OCI-LY7 (cell line): Measurements from ENCODE around the gene SCAMP3. TPM values are rescaled to one million over a fixed set of nuclear protein-coding genes. Genes with fewer than 3 reads are reported as not detected.
A peak's percentile ranks its signal among the peaks of the same experiment; 100 is the strongest.
"Not testable (repeated sequence)": the region's sequence is repeated elsewhere in the genome, so short reads cannot be mapped to it uniquely, and the experiment has no call there.

Experiments used
- BruUV-seq: library from RNA; stranded (reverse); fragments of 400-500 nt; replicated peaks from 2 replicates; lab custom pipeline; 2021; lab: Mats Ljungman, UMichigan
- CTCF ChIA-PET: fragments of 300-600 bp; sonication (Branson Sonifier 250); formaldehyde crosslinking; loops from one replicate; lab custom pipeline; 2022; ENCODE audit warnings: antibody characterized with exemption; ENCODE audit not compliant: unreplicated experiment; lab: Charles Lee
- POLR2A ChIA-PET: fragments of 300-600 bp; sonication (Branson Sonifier 250); formaldehyde crosslinking; loops from one replicate; lab custom pipeline; 2022; ENCODE audit warnings: antibody characterized with exemption; lab: Charles Lee
- DNase-seq: peaks from one replicate; pipeline ENCODE4 v3.0.0-alpha.2; 2015; ENCODE audit warnings: low spot score
- H2AFZ ChIP-seq: fragments of 200-600 bp; sonication (generic), shearing (Covaris generic); 2 replicates; pipeline ENCODE4 v1.6.1; 2014; ENCODE audit warnings: mild to moderate bottlenecking, antibody characterized with exemption, low read length, moderate library complexity
- H3K27ac ChIP-seq: fragments of 200-600 bp; sonication (generic); 2 replicates; pipeline ENCODE4 v1.5.1; 2014; ENCODE audit warnings: mixed run types, low read depth, mild to moderate bottlenecking, moderate library complexity, low read length, inconsistent platforms; ENCODE audit not compliant: poor library complexity, severe bottlenecking
- H3K36me3 ChIP-seq: fragments of 200-600 bp; sonication (generic); 2 replicates; pipeline ENCODE4 v1.6.1; 2014; ENCODE audit warnings: mild to moderate bottlenecking, antibody characterized with exemption, low read length, moderate library complexity, mixed read lengths; ENCODE audit not compliant: insufficient read depth
- H3K4me1 ChIP-seq: fragments of 200-600 bp; sonication (generic); 2 replicates; pipeline ENCODE4 v1.5.1; 2014; ENCODE audit warnings: mild to moderate bottlenecking, low read length; ENCODE audit not compliant: insufficient read depth, poor library complexity, severe bottlenecking
- H3K4me2 ChIP-seq: fragments of 200-600 bp; sonication (generic); 2 replicates; pipeline ENCODE4 v1.6.1; 2014; ENCODE audit warnings: mild to moderate bottlenecking, low read length
- H3K4me3 ChIP-seq: fragments of 200-600 bp; sonication (generic); 2 replicates; pipeline ENCODE4 v1.5.1; 2014; ENCODE audit warnings: mild to moderate bottlenecking, low read depth, low read length; ENCODE audit not compliant: poor library complexity, severe bottlenecking
- H3K79me2 ChIP-seq: fragments of 200-600 bp; sonication (generic); 2 replicates; pipeline ENCODE4 v1.6.1; 2016; ENCODE audit warnings: low read depth, mild to moderate bottlenecking, low read length, moderate library complexity, mixed read lengths; ENCODE audit not compliant: insufficient read depth
- H3K9me2 ChIP-seq: fragments of 200-600 bp; sonication (generic); 2 replicates; pipeline ENCODE4 v1.6.1; 2016; ENCODE audit warnings: mild to moderate bottlenecking, low read length, mixed read lengths; ENCODE audit not compliant: insufficient read depth
- H3K9me3 ChIP-seq: fragments of 200-600 bp; sonication (generic); 2 replicates; pipeline ENCODE4 v1.6.1; 2014; ENCODE audit warnings: mild to moderate bottlenecking, mixed run types, low read length, mixed read lengths
- H4K20me1 ChIP-seq: fragments of 200-600 bp; sonication (generic); 2 replicates; pipeline ENCODE4 v1.6.1; 2014; ENCODE audit warnings: mild to moderate bottlenecking, antibody characterized with exemption, low read length, moderate library complexity, mixed read lengths; ENCODE audit not compliant: insufficient read depth
- EZH2phosphoT487 ChIP-seq: fragments of 200-600 bp; sonication (generic); IDR thresholded peaks from 2 replicates; pipeline ENCODE4 v1.6.1; 2018; ENCODE audit warnings: low read depth, borderline replicate concordance, mild to moderate bottlenecking, mixed run types, antibody characterized with exemption, low read length, moderate library complexity, mixed read lengths
- intact Hi-C: fragments of 100-400 bp; cut with micrococcal nuclease; formaldehyde crosslinking; loops from one replicate; pipeline ENCODE4 v1.10.0; 2022; ENCODE audit not compliant: unreplicated experiment
- total RNA-seq, 2 experiments: library from RNA; depleted of rRNA in 1 of 2; stranded (reverse); fragments of >200 nt in 1 of 2; shearing (Covaris generic) in 1 of 2; gene quantifications; 2 replicates each; pipeline ENCODE4 v1.2.3, GENCODE V29; 2014 to 2022
- TF ChIP-seq, protein P1 (sequence below): fragments of 200-600 bp; sonication (generic); conservative IDR thresholded peaks from 2 replicates; pipeline ENCODE4 v1.5.1; 2014; ENCODE audit warnings: mild to moderate bottlenecking, antibody characterized with exemption, low read length, moderate library complexity, mixed read lengths

The SCAMP3 gene
- total RNA-seq, 2 experiments from 2014 or later: 58.3 to 74.7 TPM

DNA sequence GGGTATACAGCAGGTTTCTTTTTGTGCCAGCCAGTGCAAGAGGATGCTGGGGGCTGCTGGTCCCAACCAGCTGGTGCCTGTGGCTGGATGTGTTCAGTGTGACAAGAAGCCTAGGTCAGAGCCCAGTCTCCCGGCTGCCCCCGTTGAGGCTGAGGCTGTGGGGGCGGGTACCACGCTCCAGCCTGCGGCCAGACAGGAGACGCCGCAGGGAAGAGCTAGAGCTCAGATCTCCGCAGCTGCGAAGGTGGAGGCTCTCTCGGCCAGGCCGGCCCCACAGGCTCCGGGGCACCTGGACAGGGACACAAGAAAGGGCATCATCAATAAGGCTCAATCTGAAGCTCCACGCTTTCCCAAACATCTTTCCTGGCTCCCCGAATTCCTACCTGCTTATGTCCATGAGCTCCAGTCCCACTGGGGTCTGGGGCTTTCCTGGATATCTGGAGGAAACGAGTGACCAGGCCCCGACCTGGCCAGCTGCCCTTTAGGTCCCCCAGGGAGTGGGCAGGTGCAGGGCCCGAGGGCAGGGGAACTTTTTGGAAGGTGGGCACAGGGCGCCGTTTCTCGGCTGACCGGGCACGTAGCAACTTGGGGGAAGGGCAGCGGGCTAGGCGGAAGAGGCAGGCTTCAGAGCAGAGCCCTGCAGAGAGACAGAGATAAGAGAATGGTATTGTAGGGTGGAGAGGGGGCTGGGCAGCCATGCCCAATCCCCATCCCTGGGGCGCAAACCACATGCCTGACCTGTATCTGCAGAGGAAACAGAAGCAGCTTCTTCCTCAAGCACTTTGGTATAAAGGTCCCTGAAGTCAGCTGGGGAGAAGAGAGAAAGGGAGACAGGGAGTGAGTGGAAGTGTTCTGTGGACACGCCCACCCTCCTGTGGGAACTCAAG is 14.2 kb downstream of the SCAMP3 start:
- H3K9me2 ChIP-seq: no peaks in the 10 kb centered on the region
- POLR2A ChIA-PET: interaction anchor here (0.5 kb wide), 1 partner anchor 102 kb away, joined by 6 read pairs; no protein-coding TSS in a partner anchor
- H2AFZ ChIP-seq: no peak overlapping the region
- CTCF ChIA-PET: no interaction called here
- H3K79me2 ChIP-seq: peaks cover 14% of the 10 kb centered on the region; the same call in 1 of the 2 replicates
- no peak overlapping the region for H3K4me3 ChIP-seq
- no TSS peak for BruUV-seq
- H3K9me3 ChIP-seq: no peaks in the 10 kb centered on the region
- no peak for DNase-seq
- H4K20me1 ChIP-seq: no peaks in the 10 kb centered on the region
- intact Hi-C loops: no loop called here
- H3K4me1 ChIP-seq: peaks cover 27% of the 10 kb centered on the region
- TF ChIP-seq, protein P1, sequence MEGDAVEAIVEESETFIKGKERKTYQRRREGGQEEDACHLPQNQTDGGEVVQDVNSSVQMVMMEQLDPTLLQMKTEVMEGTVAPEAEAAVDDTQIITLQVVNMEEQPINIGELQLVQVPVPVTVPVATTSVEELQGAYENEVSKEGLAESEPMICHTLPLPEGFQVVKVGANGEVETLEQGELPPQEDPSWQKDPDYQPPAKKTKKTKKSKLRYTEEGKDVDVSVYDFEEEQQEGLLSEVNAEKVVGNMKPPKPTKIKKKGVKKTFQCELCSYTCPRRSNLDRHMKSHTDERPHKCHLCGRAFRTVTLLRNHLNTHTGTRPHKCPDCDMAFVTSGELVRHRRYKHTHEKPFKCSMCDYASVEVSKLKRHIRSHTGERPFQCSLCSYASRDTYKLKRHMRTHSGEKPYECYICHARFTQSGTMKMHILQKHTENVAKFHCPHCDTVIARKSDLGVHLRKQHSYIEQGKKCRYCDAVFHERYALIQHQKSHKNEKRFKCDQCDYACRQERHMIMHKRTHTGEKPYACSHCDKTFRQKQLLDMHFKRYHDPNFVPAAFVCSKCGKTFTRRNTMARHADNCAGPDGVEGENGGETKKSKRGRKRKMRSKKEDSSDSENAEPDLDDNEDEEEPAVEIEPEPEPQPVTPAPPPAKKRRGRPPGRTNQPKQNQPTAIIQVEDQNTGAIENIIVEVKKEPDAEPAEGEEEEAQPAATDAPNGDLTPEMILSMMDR: no peak
- TF ChIP-seq EZH2phosphoT487: no peak
- H3K4me2 ChIP-seq: no peak overlapping the region
- H3K36me3 ChIP-seq: peaks cover 7% of the 10 kb centered on the region; the same call in 1 of the 2 replicates
- no peak overlapping the region for H3K27ac ChIP-seq

DNA sequence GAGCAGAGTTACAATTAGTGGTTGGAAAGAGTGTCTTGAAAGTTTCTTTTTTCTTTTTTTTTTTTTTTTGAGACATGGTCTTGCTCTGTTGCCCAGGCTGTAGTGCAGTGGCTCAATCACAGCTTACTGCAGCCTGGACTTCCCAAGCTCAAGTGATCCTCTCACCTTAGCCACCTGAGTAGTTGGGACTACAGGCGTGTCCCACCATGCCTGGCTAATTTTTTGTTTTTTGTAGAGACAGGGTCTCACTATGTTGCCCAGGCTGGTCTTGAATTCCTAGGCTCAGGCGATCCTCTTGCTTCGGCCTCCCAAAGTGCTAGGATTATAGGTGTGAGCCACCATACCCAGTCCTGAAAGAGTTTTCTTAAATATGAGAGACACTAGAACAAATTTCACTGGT is 15.4 kb downstream of the SCAMP3 start:
- H3K9me2 ChIP-seq, H3K4me3 ChIP-seq, DNase-seq, CTCF ChIA-PET, H4K20me1 ChIP-seq, POLR2A ChIA-PET, H2AFZ ChIP-seq, intact Hi-C loops, BruUV-seq, H3K4me2 ChIP-seq, H3K9me3 ChIP-seq, H3K27ac ChIP-seq, H3K36me3 ChIP-seq: not testable (repeated sequence)
- H3K79me2 ChIP-seq: peaks cover 16% of the 10 kb centered on the region; the same call in 1 of the 2 replicates
- H3K4me1 ChIP-seq: peaks cover 38% of the 10 kb centered on the region

DNA sequence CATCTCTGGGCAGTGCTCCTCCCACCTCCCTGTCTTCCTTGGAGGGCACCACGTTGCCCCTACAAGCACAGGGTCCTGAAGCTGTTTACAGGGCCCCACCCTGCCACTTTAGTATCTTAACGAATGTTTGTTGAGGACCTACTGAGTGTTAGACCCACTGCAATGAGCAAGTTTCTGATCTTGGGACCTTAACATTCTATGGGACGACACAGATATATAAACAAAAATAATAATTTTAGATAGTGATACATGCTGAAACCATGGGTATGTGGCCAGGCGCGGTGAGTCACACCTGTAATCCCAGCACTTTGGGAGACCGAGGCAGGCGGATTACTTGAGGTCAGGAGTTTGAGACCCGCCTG is 17.0 kb downstream of the SCAMP3 start:
- CTCF ChIA-PET: interaction anchor here (0.8 kb wide), 1 partner anchor 279 kb away, joined by 4 read pairs; no protein-coding TSS in a partner anchor
- intact Hi-C loops: no loop called here
- H3K4me2 ChIP-seq: peak overlapping the region; percentile 67
- peak overlapping the region; percentile 47; the same call in 1 of the 2 replicates for H2AFZ ChIP-seq
- peak overlapping the region; percentile 56 for H3K4me3 ChIP-seq
- H3K79me2 ChIP-seq: peaks cover 16% of the 10 kb centered on the region; the same call in 1 of the 2 replicates
- H4K20me1 ChIP-seq: no peaks in the 10 kb centered on the region
- no peak for DNase-seq
- POLR2A ChIA-PET: interaction anchor here (0.7 to 1.2 kb wide), 5 partner anchors 20 to 203 kb away, joined by 3 to 4 read pairs (median 3); partner anchors contain the start of gene FDPS
- TF ChIP-seq, protein P1: no peak
- no peaks in the 10 kb centered on the region for H3K9me3 ChIP-seq
- H3K4me1 ChIP-seq: peaks cover 42% of the 10 kb centered on the region
- BruUV-seq: TSS peak; percentile 98
- no peaks in the 10 kb centered on the region for H3K9me2 ChIP-seq
- H3K36me3 ChIP-seq: 0 out of 2 replicates have a peak, but pooled peaks cover 7% of the 10 kb centered on the region
- peak overlapping the region; percentile 66 for H3K27ac ChIP-seq
